ENCODE results near the gene MLLT3.

DNA sequence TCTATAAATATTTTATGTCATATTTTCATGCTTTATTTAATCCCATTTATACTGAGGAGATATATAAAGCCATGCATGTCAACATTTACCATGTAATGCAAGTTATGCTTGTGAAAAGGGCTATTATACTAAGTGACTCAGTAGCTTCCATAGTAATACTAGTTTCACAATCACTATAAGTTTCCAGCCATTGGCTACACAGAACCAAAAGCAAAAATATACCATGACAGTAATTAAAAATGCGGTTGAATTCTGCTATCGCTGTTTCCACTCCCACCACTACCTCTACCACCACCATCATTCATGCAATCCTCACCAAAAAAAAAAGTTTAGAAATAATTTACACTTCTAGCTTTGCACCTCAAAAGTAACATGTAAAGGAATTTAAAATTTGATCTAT lies 60.2 kb downstream of the MLLT3 start:
- TF ChIP-seq, protein P1, sequence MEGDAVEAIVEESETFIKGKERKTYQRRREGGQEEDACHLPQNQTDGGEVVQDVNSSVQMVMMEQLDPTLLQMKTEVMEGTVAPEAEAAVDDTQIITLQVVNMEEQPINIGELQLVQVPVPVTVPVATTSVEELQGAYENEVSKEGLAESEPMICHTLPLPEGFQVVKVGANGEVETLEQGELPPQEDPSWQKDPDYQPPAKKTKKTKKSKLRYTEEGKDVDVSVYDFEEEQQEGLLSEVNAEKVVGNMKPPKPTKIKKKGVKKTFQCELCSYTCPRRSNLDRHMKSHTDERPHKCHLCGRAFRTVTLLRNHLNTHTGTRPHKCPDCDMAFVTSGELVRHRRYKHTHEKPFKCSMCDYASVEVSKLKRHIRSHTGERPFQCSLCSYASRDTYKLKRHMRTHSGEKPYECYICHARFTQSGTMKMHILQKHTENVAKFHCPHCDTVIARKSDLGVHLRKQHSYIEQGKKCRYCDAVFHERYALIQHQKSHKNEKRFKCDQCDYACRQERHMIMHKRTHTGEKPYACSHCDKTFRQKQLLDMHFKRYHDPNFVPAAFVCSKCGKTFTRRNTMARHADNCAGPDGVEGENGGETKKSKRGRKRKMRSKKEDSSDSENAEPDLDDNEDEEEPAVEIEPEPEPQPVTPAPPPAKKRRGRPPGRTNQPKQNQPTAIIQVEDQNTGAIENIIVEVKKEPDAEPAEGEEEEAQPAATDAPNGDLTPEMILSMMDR (IDR thresholded peaks at IDR 0.05; ENCODE audit: borderline replicate concordance, extremely low read depth, low read length, poor library complexity, severe bottlenecking): no peak
- no peak for TF ChIP-seq EZH2 (IDR thresholded peaks at IDR 0.05; ENCODE audit: borderline replicate concordance, low read depth, low read length, severe bottlenecking)

All from DND-41 (cell line).